Neural cell (in vitro differentiated cells): ENCODE results near the gene FBXL20. TPM values are rescaled to one million over a fixed set of nuclear protein-coding genes. Genes with fewer than 3 reads are reported as not detected.

Experiments
- H2AFZ ChIP-seq: fragments of 200-600, 300-800 bp; sonication (generic), shearing (Covaris generic); 2 replicates; pipeline ENCODE4 v1.6.0; 2014; ENCODE audit warnings: low read depth, mild to moderate bottlenecking, antibody characterized with exemption, low read length, moderate library complexity
- H3F3A ChIP-seq: fragments of 200-600 bp; shearing (Covaris generic); 2 replicates; pipeline ENCODE4 v1.6.1; 2016; ENCODE audit warnings: mild to moderate bottlenecking, moderate library complexity, mixed read lengths, antibody characterized with exemption, low read length; ENCODE audit not compliant: insufficient read depth, poor library complexity, severe bottlenecking
- H3K27ac ChIP-seq: fragments of 200-600, 300-800 bp; sonication (generic), shearing (Covaris generic); 2 replicates; pipeline ENCODE4 v1.5.1; 2014; ENCODE audit warnings: mild to moderate bottlenecking, low read length, moderate library complexity
- H3K27me3 ChIP-seq: fragments of 300-800, 200-600 bp; sonication (generic), shearing (Covaris generic); 2 replicates; pipeline ENCODE4 v1.6.0; 2014; ENCODE audit warnings: mild to moderate bottlenecking, low read depth, low read length, moderate library complexity; ENCODE audit not compliant: insufficient read depth
- H3K36me3 ChIP-seq: fragments of 300-800, 200-600 bp; sonication (generic), shearing (Covaris generic); 2 replicates; pipeline ENCODE4 v1.5.1; 2014; ENCODE audit warnings: mild to moderate bottlenecking, antibody characterized with exemption, low read length, moderate library complexity; ENCODE audit not compliant: insufficient read depth
- H3K4me2 ChIP-seq: fragments of 300-800, 200-600 bp; sonication (generic), shearing (Covaris generic); 2 replicates; pipeline ENCODE4 v1.6.0; 2014; ENCODE audit warnings: mild to moderate bottlenecking, low read length
- H3K4me3 ChIP-seq: fragments of 300-800, 200-600 bp; sonication (generic), shearing (Covaris generic); 2 replicates; pipeline ENCODE4 v1.5.1; 2014; ENCODE audit warnings: mild to moderate bottlenecking, low read length, moderate library complexity
- H3K79me2 ChIP-seq: fragments of 200-600 bp; shearing (Covaris generic); replicated peaks from 2 replicates; pipeline ENCODE4 v1.6.0; 2014; ENCODE audit warnings: mild to moderate bottlenecking, low read length, moderate library complexity; ENCODE audit not compliant: insufficient read depth
- H3K9ac ChIP-seq: fragments of 300-800, 200-600 bp; sonication (generic), shearing (Covaris generic); 2 replicates; pipeline ENCODE4 v1.6.1; 2016; ENCODE audit warnings: mild to moderate bottlenecking, low read length, mixed read lengths
- H3K9me2 ChIP-seq: fragments of 200-600 bp; shearing (Covaris generic); 2 replicates; pipeline ENCODE4 v1.6.1; 2016; ENCODE audit warnings: mild to moderate bottlenecking, low read length, mixed read lengths; ENCODE audit not compliant: insufficient read depth
- H3K9me3 ChIP-seq: fragments of 200-600, 300-800 bp; sonication (generic), shearing (Covaris generic); 2 replicates; pipeline ENCODE4 v1.6.1; 2016; ENCODE audit warnings: mild to moderate bottlenecking, mixed run types, low read length, moderate library complexity, mixed read lengths
- H4K20me1 ChIP-seq: fragments of 200-600 bp; shearing (Covaris generic); 2 replicates; pipeline ENCODE4 v1.6.1; 2016; ENCODE audit warnings: mild to moderate bottlenecking, mixed run types; ENCODE audit not compliant: insufficient read depth
- CTCF ChIP-seq: fragments of 450-650 bp; IDR thresholded peaks from 2 replicates; pipeline ENCODE4 v1.5.1; 2014; ENCODE audit warnings: antibody characterized with exemption, mild to moderate bottlenecking, moderate library complexity; ENCODE audit not compliant: poor library complexity, severe bottlenecking
- EP300 ChIP-seq: fragments of 450-650 bp; conservative IDR thresholded peaks from 2 replicates; pipeline ENCODE4 v1.6.1; 2014; ENCODE audit warnings: antibody characterized with exemption, mild to moderate bottlenecking, moderate library complexity; ENCODE audit not compliant: poor library complexity, severe bottlenecking
- EZH2 ChIP-seq: fragments of 200-600, 300-800 bp; shearing (Covaris generic), sonication (generic); IDR thresholded peaks from 2 replicates; pipeline ENCODE4 v1.6.1; 2014; ENCODE audit warnings: antibody characterized with exemption, low read length, borderline replicate concordance, mild to moderate bottlenecking; ENCODE audit not compliant: insufficient read depth, poor library complexity, severe bottlenecking
- MXI1 ChIP-seq: fragments of 450-650 bp; conservative IDR thresholded peaks from 2 replicates; pipeline ENCODE4 v1.6.1; 2014; ENCODE audit warnings: antibody characterized with exemption, mild to moderate bottlenecking; ENCODE audit not compliant: poor library complexity, severe bottlenecking
- POLR2AphosphoS5 ChIP-seq: IDR thresholded peaks from 2 replicates; pipeline ENCODE4 v1.6.1; 2012
- RAD21 ChIP-seq: fragments of 450-650 bp; conservative IDR thresholded peaks from 2 replicates; pipeline ENCODE4 v1.6.1; 2014; ENCODE audit warnings: antibody characterized with exemption, mild to moderate bottlenecking, moderate library complexity
- REST ChIP-seq: IDR thresholded peaks from 2 replicates; pipeline ENCODE4 v1.6.1; 2012; ENCODE audit warnings: borderline replicate concordance
- SMC3 ChIP-seq: fragments of 450-650 bp; conservative IDR thresholded peaks from 2 replicates; pipeline ENCODE4 v1.6.1; 2014; ENCODE audit warnings: antibody characterized with exemption, mild to moderate bottlenecking, moderate library complexity; ENCODE audit not compliant: poor library complexity
- TAF1 ChIP-seq: IDR thresholded peaks from 2 replicates; pipeline ENCODE4 v1.6.1; 2012; ENCODE audit warnings: low read depth
- polyA plus RNA-seq: library from polyadenylated mRNA; depleted of rRNA; stranded (reverse); fragments of >200 nt; gene quantifications from 2 replicates; pipeline ENCODE4 v1.2.3, GENCODE V29; 2014

FBXL20 gene
- polyA plus RNA-seq, 1 donor from 2014 or later = 12.0 TPM

- Histone ChIP-seq H3K27ac (no peak overlapping the region), H3K36me3 (no peaks in the 10 kb centered on the region), H3K4me3 (no peak overlapping the region), H3F3A (no peaks in the 10 kb centered on the region), H3K9ac (no peak overlapping the region), H3K9me3 (no peaks in the 10 kb centered on the region), H3K79me2 (no peaks in the 10 kb centered on the region), H4K20me1 (no peaks in the 10 kb centered on the region), H3K9me2 (no peaks in the 10 kb centered on the region), H2AFZ (no peak overlapping the region), H3K27me3 (no peaks in the 10 kb centered on the region), H3K4me2 (no peak overlapping the region)
- TF ChIP-seq CTCF (no peak), RAD21 (no peak), POLR2AphosphoS5 (no peak), EZH2 (no peak), EP300 (no peak), SMC3 (no peak), MXI1 (no peak), TAF1 (no peak)
Observed at GRCh38 chr17:39318636-39319035, 82.8 kb downstream of the FBXL20 start.

GRCh38 chr17:39306509-39307212 is 94.8 kb downstream of the FBXL20 start:
- no peaks in the 10 kb centered on the region for H3K27me3 ChIP-seq
- H3F3A ChIP-seq = no peaks in the 10 kb centered on the region
- H3K9me3 ChIP-seq = no peaks in the 10 kb centered on the region
- H3K36me3 ChIP-seq = no peaks in the 10 kb centered on the region
- H3K79me2 ChIP-seq = no peaks in the 10 kb centered on the region
- H4K20me1 ChIP-seq = no peaks in the 10 kb centered on the region
- H3K4me2 ChIP-seq = no peak overlapping the region
- TF ChIP-seq REST (no peak), CTCF (no peak), POLR2AphosphoS5 (no peak), RAD21 (no peak), EZH2 (no peak), TAF1 (no peak), SMC3 (no peak), EP300 (no peak), MXI1 (no peak)
- H2AFZ ChIP-seq = no peak overlapping the region
- H3K9me2 ChIP-seq = no peaks in the 10 kb centered on the region
- no peak overlapping the region for H3K4me3 ChIP-seq
- H3K27ac ChIP-seq = no peak overlapping the region
- H3K9ac ChIP-seq = no peak overlapping the region
